Activated T-cell treated with anti-CD3 and anti-CD28 coated beads, Interleukin-2, amount 50 U/mL, for 72 hours (primary cell): Measurements from ENCODE around the gene CHRNE. TPM values are rescaled to one million over a fixed set of nuclear protein-coding genes. Genes with fewer than 3 reads are reported as not detected.

Experiments
- ATAC-seq, 2 donors: fragments of 150-1000 bp; cut with Tn5 transposase; replicated peaks in 1 of 2; 2 replicates each; pipeline ENCODE4 v1.10.0; 2021; ENCODE audit warnings: moderate library complexity in 2 of 2, mild to moderate bottlenecking in 1 of 2
- DNase-seq, 2 donors: peaks; one replicate each; pipeline ENCODE4 v3.0.0; 2021 to 2022; ENCODE audit warnings: mixed read lengths in 1 of 2
- H3K27ac Mint-ChIP-seq: one replicate; pipeline ENCODE4 v1.8.0; 2022; ENCODE audit warnings: mild to moderate bottlenecking, moderate library complexity, mixed read lengths
- H3K27me3 Mint-ChIP-seq: one replicate; pipeline ENCODE4 v1.8.0; 2022; ENCODE audit warnings: low read depth, mixed read lengths
- H3K36me3 Mint-ChIP-seq, 2 donors: one replicate each; pipeline ENCODE4 v1.8.0; 2022; ENCODE audit warnings: mixed read lengths in 2 of 2, mild to moderate bottlenecking in 1 of 2; ENCODE audit not compliant: insufficient read depth in 2 of 2
- H3K4me1 Mint-ChIP-seq: one replicate; pipeline ENCODE4 v1.8.0; 2022; ENCODE audit warnings: low read depth, mixed read lengths
- H3K4me3 Mint-ChIP-seq, 2 donors: one replicate each; pipeline ENCODE4 v1.8.0; 2022; ENCODE audit warnings: mild to moderate bottlenecking in 2 of 2, mixed read lengths in 2 of 2, moderate library complexity in 2 of 2
- H3K9me3 Mint-ChIP-seq, 2 donors: one replicate each; pipeline ENCODE4 v1.8.0; 2022; ENCODE audit warnings: mixed read lengths in 2 of 2
- total RNA-seq, 2 donors: library from RNA; stranded (reverse); gene quantifications; one replicate each; pipeline ENCODE4 v1.2.3, GENCODE V29; 2022

The CHRNE gene
- total RNA-seq, 2 donors from 2014 or later = 0.60 to 0.89 TPM

- peaks cover 0 to 7% of the 10 kb centered on the region in 2 donors for H3K36me3 Mint-ChIP-seq
- H3K27ac Mint-ChIP-seq = no peak overlapping the region
- no peak overlapping the region for H3K4me3 Mint-ChIP-seq
Observed at GRCh38 chr17:4896332-4897197, 6.3 kb downstream of the CHRNE start.

DNA sequence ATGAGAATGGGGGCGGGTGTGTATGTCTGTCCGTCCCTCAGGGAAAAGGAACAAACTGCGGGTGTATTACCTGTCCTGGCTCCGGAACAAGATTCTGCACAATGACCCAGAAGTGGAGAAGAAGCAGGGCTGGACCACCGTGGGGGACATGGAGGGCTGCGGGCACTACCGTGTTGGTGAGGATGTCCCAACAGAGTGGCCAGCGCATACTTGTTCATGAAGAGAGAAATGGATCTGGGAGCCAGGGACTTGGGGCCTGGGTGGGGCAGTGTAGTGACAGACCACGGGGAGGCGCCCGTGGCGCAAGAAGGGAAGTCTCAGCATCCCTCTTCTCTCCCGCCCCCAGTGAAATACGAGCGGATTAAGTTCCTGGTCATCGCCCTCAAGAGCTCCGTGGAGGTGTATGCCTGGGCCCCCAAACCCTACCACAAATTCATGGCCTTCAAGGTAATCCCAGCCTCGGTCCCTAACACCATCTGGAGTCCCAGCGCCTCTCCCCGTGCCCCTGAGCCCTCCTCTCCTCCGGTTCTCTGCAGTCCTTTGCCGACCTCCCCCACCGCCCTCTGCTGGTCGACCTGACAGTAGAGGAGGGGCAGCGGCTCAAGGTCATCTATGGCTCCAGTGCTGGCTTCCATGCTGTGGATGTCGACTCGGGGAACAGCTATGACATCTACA is 7.1 kb downstream of the CHRNE start:
- Mint-ChIP-seq H3K27me3 (no peaks in the 10 kb centered on the region), H3K4me3 (no peak overlapping the region), H3K4me1 (peaks cover 12% of the 10 kb centered on the region), H3K36me3 (peaks cover 0 to 4% of the 10 kb centered on the region in 2 donors), H3K27ac (no peak overlapping the region), H3K9me3 (no peaks in the 10 kb centered on the region)
- DNase-seq (no peak), ATAC-seq (no peak)

More at GRCh38 chr17:4896332-4897197, 6.3 kb downstream of the CHRNE start:
- no peak for ATAC-seq
- DNase-seq = no peak
- peaks cover 12% of the 10 kb centered on the region for H3K4me1 Mint-ChIP-seq
- H3K9me3 Mint-ChIP-seq = no peaks in the 10 kb centered on the region
- no peaks in the 10 kb centered on the region for H3K27me3 Mint-ChIP-seq

DNA sequence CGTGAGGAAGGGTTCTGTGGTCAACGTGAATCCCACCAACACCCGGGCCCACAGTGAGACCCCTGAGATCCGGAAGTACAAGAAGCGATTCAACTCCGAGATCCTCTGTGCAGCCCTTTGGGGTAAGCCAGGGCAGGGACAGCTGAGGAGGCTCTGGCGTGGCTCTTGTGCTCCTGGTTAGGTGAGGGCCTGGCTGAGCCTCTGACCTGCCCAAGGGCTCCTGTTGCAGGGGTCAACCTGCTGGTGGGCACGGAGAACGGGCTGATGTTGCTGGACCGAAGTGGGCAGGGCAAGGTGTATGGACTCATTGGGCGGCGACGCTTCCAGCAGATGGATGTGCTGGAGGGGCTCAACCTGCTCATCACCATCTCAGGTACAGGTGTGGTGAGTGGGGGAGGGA is 7.8 kb downstream of the CHRNE start:
- DNase-seq (no peak), ATAC-seq (no peak)
- Mint-ChIP-seq H3K36me3 (peaks cover 1 to 3% of the 10 kb centered on the region in 2 donors), H3K4me3 (no peak overlapping the region), H3K27ac (no peak overlapping the region), H3K4me1 (peaks cover 12% of the 10 kb centered on the region), H3K27me3 (no peaks in the 10 kb centered on the region), H3K9me3 (no peaks in the 10 kb centered on the region)

- Mint-ChIP-seq H3K27me3 (no peaks in the 10 kb centered on the region), H3K4me3 (no peak overlapping the region), H3K9me3 (no peaks in the 10 kb centered on the region), H3K4me1 (peaks cover 5% of the 10 kb centered on the region), H3K36me3 (peaks cover 0 to 3% of the 10 kb centered on the region in 2 donors), H3K27ac (no peak overlapping the region)
- ATAC-seq = no peak
- no peak for DNase-seq
Observed at GRCh38 chr17:4893721-4894560, 9.0 kb downstream of the CHRNE start.

GRCh38 chr17:4893272-4893671 is 9.6 kb downstream of the CHRNE start:
- Mint-ChIP-seq H3K9me3 (no peaks in the 10 kb centered on the region), H3K27ac (no peak overlapping the region), H3K4me3 (no peak overlapping the region), H3K27me3 (no peaks in the 10 kb centered on the region), H3K4me1 (peaks cover under 1% of the 10 kb centered on the region), H3K36me3 (peaks cover 0 to 3% of the 10 kb centered on the region in 2 donors)
- DNase-seq (no peak), ATAC-seq (no peak)

DNA sequence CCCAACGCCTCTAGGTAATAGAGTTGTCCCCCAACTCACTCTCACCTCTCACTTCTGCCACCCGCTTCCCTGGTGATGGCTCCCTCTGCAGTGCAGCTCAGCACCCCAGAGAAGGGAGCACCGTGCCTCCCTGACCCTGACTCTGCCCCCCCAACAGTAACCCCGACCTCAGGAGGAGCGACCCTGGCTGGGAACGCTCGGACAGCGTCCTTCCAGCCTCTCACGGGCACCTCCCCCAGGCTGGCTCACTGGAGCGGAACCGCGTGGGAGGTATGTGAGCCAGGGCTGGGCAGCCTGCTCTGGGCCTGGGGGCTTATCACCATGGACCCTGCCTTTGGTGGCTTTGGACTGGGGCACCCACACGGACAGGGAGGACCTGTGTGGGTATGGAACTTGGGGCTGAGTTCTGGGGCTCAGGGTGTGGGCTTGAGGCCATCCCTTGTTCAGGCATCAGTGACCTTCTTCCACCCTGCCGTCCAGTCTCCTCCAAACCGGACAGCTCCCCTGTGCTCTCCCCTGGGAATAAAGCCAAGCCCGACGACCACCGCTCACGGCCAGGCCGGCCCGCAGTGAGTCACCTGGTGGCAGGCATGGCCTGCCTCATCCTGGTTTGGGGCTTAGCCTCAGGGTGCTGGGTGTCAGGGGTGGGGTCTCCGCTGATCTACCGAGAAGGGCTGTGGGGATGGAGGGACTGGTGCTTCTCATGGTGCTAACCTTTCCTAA is 10.2 kb downstream of the CHRNE start:
- no peak overlapping the region for H3K4me3 Mint-ChIP-seq
- DNase-seq (no peak), ATAC-seq (no peak)
- no peaks in the 10 kb centered on the region for H3K9me3 Mint-ChIP-seq
- no peaks in the 10 kb centered on the region for H3K27me3 Mint-ChIP-seq
- H3K27ac Mint-ChIP-seq = no peak overlapping the region
- H3K36me3 Mint-ChIP-seq = peaks cover 0 to 3% of the 10 kb centered on the region in 2 donors
- H3K4me1 Mint-ChIP-seq = no peaks in the 10 kb centered on the region

- no peak for DNase-seq
- Mint-ChIP-seq H3K27me3 (no peaks in the 10 kb centered on the region), H3K4me3 (no peak overlapping the region), H3K9me3 (no peaks in the 10 kb centered on the region), H3K27ac (no peak overlapping the region), H3K36me3 (peaks cover 0 to 3% of the 10 kb centered on the region in 2 donors), H3K4me1 (no peaks in the 10 kb centered on the region)
- no peak for ATAC-seq
Observed at GRCh38 chr17:4891411-4892410, 11.2 kb downstream of the CHRNE start.

GRCh38 chr17:4887581-4887980 is 15.3 kb downstream of the CHRNE start:
- H3K27ac Mint-ChIP-seq = no peak overlapping the region
- H3K36me3 Mint-ChIP-seq = peaks cover 1 to 7% of the 10 kb centered on the region in 2 donors
- H3K27me3 Mint-ChIP-seq = no peaks in the 10 kb centered on the region

DNA sequence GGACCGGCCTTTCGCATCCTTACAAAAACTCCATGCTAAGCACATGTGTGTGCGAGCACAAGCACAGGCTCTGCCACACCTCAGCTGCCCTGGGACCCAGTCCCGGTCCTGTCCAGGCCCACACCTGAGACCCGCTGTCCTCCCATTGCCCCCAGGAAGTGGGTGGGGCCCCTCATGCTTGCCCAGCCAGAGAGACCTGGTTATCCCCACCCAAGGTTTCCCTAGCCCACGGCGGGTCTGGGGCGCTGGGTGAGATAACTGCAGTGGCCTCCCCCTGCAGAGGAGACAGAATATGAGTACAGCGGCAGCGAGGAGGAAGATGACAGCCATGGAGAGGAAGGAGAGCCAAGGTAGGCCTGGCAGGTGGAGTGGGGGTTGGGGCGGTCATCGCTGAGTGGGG is 16.1 kb downstream of the CHRNE start:
- Mint-ChIP-seq H3K36me3 (peaks cover 1 to 7% of the 10 kb centered on the region in 2 donors), H3K27me3 (no peaks in the 10 kb centered on the region)

More at GRCh38 chr17:4887581-4887980, 15.3 kb downstream of the CHRNE start:
- ATAC-seq = no peak
- Mint-ChIP-seq H3K9me3 (no peaks in the 10 kb centered on the region), H3K4me1 (no peaks in the 10 kb centered on the region), H3K4me3 (no peak overlapping the region)
- no peak for DNase-seq

DNA sequence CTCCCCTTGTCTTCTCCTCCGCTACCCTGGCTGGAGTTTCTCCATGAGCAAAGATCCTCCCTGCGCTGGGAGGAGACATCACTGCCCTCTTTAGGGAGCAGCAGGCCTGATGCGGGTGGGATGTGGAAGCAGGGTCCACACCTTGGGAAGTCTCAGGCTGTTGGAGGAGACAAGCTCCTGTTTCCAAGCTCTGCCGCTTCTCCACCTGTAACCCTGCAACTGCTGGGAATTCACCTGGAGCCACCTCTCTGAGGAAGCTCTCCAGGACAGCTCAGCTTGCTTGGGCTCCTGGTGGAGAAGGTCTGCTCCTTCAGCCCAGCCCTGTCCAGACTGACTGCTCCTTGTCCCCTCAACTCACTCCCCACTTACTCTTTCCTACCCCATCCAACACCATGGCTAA is 18.4 kb downstream of the CHRNE start:
- no peaks in the 10 kb centered on the region for H3K4me1 Mint-ChIP-seq
- DNase-seq = no peak
- no peaks in the 10 kb centered on the region for H3K27me3 Mint-ChIP-seq
- H3K27ac Mint-ChIP-seq = no peak overlapping the region
- no peak overlapping the region for H3K4me3 Mint-ChIP-seq
- peaks cover 1 to 4% of the 10 kb centered on the region in 2 donors for H3K36me3 Mint-ChIP-seq
- no peaks in the 10 kb centered on the region for H3K9me3 Mint-ChIP-seq
- ATAC-seq = no peak

More for the DNA sequence above, 16.1 kb downstream of the CHRNE start:
- ATAC-seq = no peak
- Mint-ChIP-seq H3K9me3 (no peaks in the 10 kb centered on the region), H3K27ac (no peak overlapping the region), H3K4me1 (no peaks in the 10 kb centered on the region), H3K4me3 (no peak overlapping the region)
- DNase-seq = no peak

DNA sequence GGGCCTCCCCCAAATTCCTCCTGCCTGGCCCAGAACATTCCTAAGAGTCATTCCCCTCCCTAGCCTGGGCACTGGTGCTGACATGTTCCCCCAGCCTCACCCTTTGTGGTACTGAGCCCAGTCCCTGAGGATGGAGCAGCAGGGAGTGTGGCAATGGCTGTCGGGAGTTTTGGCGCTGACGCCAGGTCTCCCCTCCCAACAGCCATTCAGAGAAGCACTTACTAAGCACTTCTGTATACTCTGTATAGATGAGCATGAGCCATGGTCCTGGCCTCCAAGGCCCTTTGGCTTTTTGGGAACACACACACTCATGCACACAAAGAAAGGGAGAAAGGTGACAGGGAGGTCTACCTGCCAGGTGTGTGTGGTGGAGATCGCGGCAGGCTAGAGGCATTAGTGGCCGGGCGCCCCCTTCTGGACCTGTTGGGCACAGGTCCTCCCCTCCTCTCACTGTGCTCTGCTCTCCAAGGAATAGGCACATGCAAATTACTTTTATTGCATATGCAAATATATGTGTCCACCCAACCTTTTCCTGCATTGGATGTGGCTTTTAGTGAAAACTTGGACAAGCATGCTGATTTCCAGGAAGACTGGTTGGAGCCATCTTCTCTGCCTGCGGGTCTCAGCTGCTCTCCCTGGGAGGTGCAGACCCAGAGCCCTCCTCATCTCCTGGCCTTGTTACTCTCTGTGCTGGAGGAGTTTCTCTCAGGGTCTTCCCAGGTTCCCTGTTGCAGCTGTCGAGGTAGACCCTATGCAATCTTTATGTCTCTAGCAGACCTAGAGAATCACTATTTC is 20.9 kb downstream of the CHRNE start:
- Mint-ChIP-seq H3K36me3 (peaks cover 1 to 4% of the 10 kb centered on the region in 2 donors), H3K9me3 (no peaks in the 10 kb centered on the region), H3K27me3 (no peaks in the 10 kb centered on the region), H3K27ac (no peak overlapping the region), H3K4me3 (no peak overlapping the region), H3K4me1 (no peaks in the 10 kb centered on the region)
- DNase-seq (peak; percentile 65 to 70), ATAC-seq (peak; percentile 83 to 84)
